Fibroblast of skin of left biceps (primary cell): ENCODE measurements around the gene SLC5A5.

Source experiments
- DNase-seq, 2 experiments: peaks; one replicate each; pipeline ENCODE4 v3.0.0-alpha.2; 2013; ENCODE audit warnings: low read depth in 2 of 2

Gene SLC5A5

GRCh38 chr19:17871878-17872250 lies at the start of gene SLC5A5:
SLC5A5 (plus strand) TSS chr19:17871945; CDS start chr19:17872320, 375 bp downstream.
- DNase-seq: no peak

GRCh38 chr19:17824339-17824738 lies 47.4 kb upstream of the SLC5A5 start:
- DNase-seq: no peak

- no peak for DNase-seq
These were observed 45.2 kb upstream of the SLC5A5 start for GRCh38 chr19:17826508-17827056.

- DNase-seq: peak in 1 of 2 experiments; percentile 17
These were observed 41.7 kb upstream of the SLC5A5 start for GRCh38 chr19:17829855-17830566.

GRCh38 chr19:17830567-17831418 lies 41.0 kb upstream of the SLC5A5 start:
- peak; percentile 59 to 60 for DNase-seq

- DNase-seq: no peak
These were observed 40.3 kb upstream of the SLC5A5 start for GRCh38 chr19:17831419-17831888.

GRCh38 chr19:17832443-17833208 lies 39.1 kb upstream of the SLC5A5 start:
- no peak for DNase-seq

GRCh38 chr19:17834350-17835181 lies 37.2 kb upstream of the SLC5A5 start:
- DNase-seq: no peak

GRCh38 chr19:17835182-17836006 lies 36.4 kb upstream of the SLC5A5 start:
- no peak for DNase-seq

GRCh38 chr19:17836530-17836929 lies 35.2 kb upstream of the SLC5A5 start:
- no peak for DNase-seq

GRCh38 chr19:17837972-17838371 lies 33.8 kb upstream of the SLC5A5 start:
- no peak for DNase-seq

- no peak for DNase-seq
These were observed 31.7 kb upstream of the SLC5A5 start for GRCh38 chr19:17840019-17840418.

GRCh38 chr19:17841371-17841809 lies 30.4 kb upstream of the SLC5A5 start:
- DNase-seq: no peak

- DNase-seq: peak in 1 of 2 experiments; percentile 63
These were observed 29.7 kb upstream of the SLC5A5 start for GRCh38 chr19:17841810-17842662.

GRCh38 chr19:17842663-17843291 lies 29.0 kb upstream of the SLC5A5 start:
- no peak for DNase-seq

- no peak for DNase-seq
These were observed 28.4 kb upstream of the SLC5A5 start for GRCh38 chr19:17843292-17843827.

GRCh38 chr19:17843908-17844490 lies 27.7 kb upstream of the SLC5A5 start:
- no peak for DNase-seq

- DNase-seq: no peak
These were observed 25.6 kb upstream of the SLC5A5 start for GRCh38 chr19:17846146-17846545.
